K562 (cell line): ENCODE data around the gene PYROXD2. TPM values are rescaled to one million over a fixed set of nuclear protein-coding genes. Genes with fewer than 3 reads are reported as not detected.

Experiments used
- CTCFL ChIP-seq: IDR thresholded peaks from 2 replicates; pipeline ENCODE4 v1.6.1; 2011; ENCODE audit warnings: borderline replicate concordance, low read depth, mild to moderate bottlenecking, moderate library complexity, low read length; ENCODE audit not compliant: insufficient read depth, poor library complexity, severe bottlenecking
- DIDO1 ChIP-seq: fragments of 450-650 bp; IDR thresholded peaks from 2 replicates; pipeline ENCODE4 v1.6.1; 2016; ENCODE audit warnings: low read depth, missing biosample characterization, missing genetic modification characterization
- HMBOX1 ChIP-seq: sonication (generic); IDR thresholded peaks from 2 replicates; pipeline ENCODE4 v1.6.1; 2016
- KLF16 ChIP-seq: IDR thresholded peaks from 2 replicates; pipeline ENCODE4 v1.6.1; 2016; ENCODE audit warnings: antibody characterized with exemption
- L3MBTL2 ChIP-seq: fragments of 450-650 bp; IDR thresholded peaks from 2 replicates; pipeline ENCODE4 v1.6.1; 2016; ENCODE audit warnings: mild to moderate bottlenecking, moderate library complexity
- MAFF ChIP-seq: IDR thresholded peaks from 2 replicates; pipeline ENCODE4 v1.6.1; 2012; ENCODE audit warnings: low read length, improper control_type of control experiment
- MAFK ChIP-seq: IDR thresholded peaks from 2 replicates; pipeline ENCODE4 v1.6.1; 2011; ENCODE audit warnings: low read length, improper control_type of control experiment
- MTF1 ChIP-seq: fragments of 250-450 bp; sonication (Bioruptor Pico); IDR thresholded peaks from 2 replicates; pipeline ENCODE4 v1.9.0; 2021; ENCODE audit warnings: moderate library complexity, mild to moderate bottlenecking, inconsistent platforms, borderline replicate concordance
- POLR2AphosphoS2 ChIP-seq: IDR thresholded peaks from 2 replicates; pipeline ENCODE4 v1.6.1; 2012; ENCODE audit warnings: low read length, improper control_type of control experiment
- RBM14 ChIP-seq: fragments of 200-400 bp; formaldehyde crosslinking; IDR thresholded peaks from 2 replicates; pipeline ENCODE4 v1.6.1; 2018; ENCODE audit warnings: low read depth, mild to moderate bottlenecking, low read length, moderate library complexity, borderline replicate concordance; ENCODE audit not compliant: insufficient read depth
- SMAD1 ChIP-seq: fragments of 150-350 bp; IDR thresholded peaks from 2 replicates; pipeline ENCODE4 v1.6.1; 2014; ENCODE audit warnings: low read length, low read depth; ENCODE audit not compliant: partially characterized antibody
- TAF15 ChIP-seq: fragments of 200-400 bp; formaldehyde crosslinking; IDR thresholded peaks from 2 replicates; pipeline ENCODE4 v1.6.1; 2017; ENCODE audit warnings: mild to moderate bottlenecking, low read depth, low read length, moderate library complexity
- TEAD4 ChIP-seq, 2 experiments: sonication (generic) in 1 of 2; formaldehyde crosslinking in 1 of 2; IDR thresholded peaks; 2 replicates each; pipeline versions ENCODE4 v1.6.1 to v1.8.0; 2012 to 2022; ENCODE audit warnings: borderline replicate concordance in 1 of 2, inconsistent platforms in 1 of 2, low read length in 1 of 2, mild to moderate bottlenecking in 1 of 2, missing genetic modification reagents in 1 of 2
- THRA ChIP-seq: fragments of 450-650 bp; IDR thresholded peaks from 2 replicates; pipeline ENCODE4 v1.6.1; 2017; ENCODE audit warnings: mild to moderate bottlenecking, moderate library complexity
- USF1 ChIP-seq: sonication (generic); formaldehyde crosslinking; IDR thresholded peaks from 2 replicates; pipeline ENCODE4 v1.9.0; 2022; ENCODE audit warnings: mild to moderate bottlenecking, missing genetic modification reagents
- YY1 ChIP-seq, 3 experiments: IDR thresholded peaks; 2 replicates each; pipeline ENCODE4 v1.6.1; 2011; ENCODE audit warnings: low read length in 2 of 3, mild to moderate bottlenecking in 2 of 3, moderate library complexity in 2 of 3, borderline replicate concordance in 1 of 3, control low read depth in 1 of 3, low read depth in 1 of 3; ENCODE audit not compliant: insufficient read depth in 3 of 3, insufficient replicate concordance in 2 of 3, control insufficient read depth in 1 of 3, insufficient read length in 1 of 3; ENCODE audit errors: extremely low read depth in 1 of 3
- ZNF140 ChIP-seq: fragments of 250-450 bp; sonication (Bioruptor Pico); IDR thresholded peaks from 2 replicates; pipeline ENCODE4 v1.8.0; 2021; ENCODE audit warnings: moderate library complexity, mild to moderate bottlenecking, inconsistent platforms
- ZNF395 ChIP-seq: fragments of 200-800 bp; sonication (Bioruptor generic); IDR thresholded peaks from 2 replicates; pipeline ENCODE4 v1.6.1; 2017; ENCODE audit warnings: missing genetic modification characterization, missing compliant biosample characterization
- polyA plus RNA-seq, 8 experiments: library from polyadenylated mRNA; depleted of rRNA in 4 of 8; stranded (reverse) in 5 of 8; unstranded in 3 of 8; fragments of >200 nt; fragmentation: Nextera tagmentation in 2 of 8; fragmentation: Illumina TruSeq in 1 of 8; extraction: Ambion mirVana in 2 of 8; extraction: Trizol in 1 of 8; gene quantifications; 2 replicates each; pipeline versions ENCODE4 v1.2.1 to v1.2.3, GENCODE V29; 2011 to 2014; ENCODE audit warnings: inconsistent platforms in 1 of 8, missing spikeins in 1 of 8
- total RNA-seq, 7 experiments: library from RNA; depleted of rRNA in 6 of 7; stranded (reverse); fragments of >200 nt in 6 of 7; fragmentation: Illumina TruSeq in 2 of 7; extraction: Trizol in 2 of 7; gene quantifications; 2 replicates each; pipeline versions ENCODE4 v1.2.1 to v1.2.3, GENCODE V29; 2011 to 2021; ENCODE audit warnings: low replicate concordance in 1 of 7

The PYROXD2 gene
- total and polyA plus RNA-seq, 9 of the 15 experiments (the other 6 are each of a cell fraction or from before 2014, with no cell fraction given), result 0.14 to 1.4 (median 0.58) TPM

GRCh38 chr10:98380493-98381339 lies 34.3 kb downstream of the PYROXD2 start (continued):
- TF ChIP-seq ZNF395 (CRISPR knock-in tag), result no peak
- no peak for TF ChIP-seq TAF15
- no peak for TF ChIP-seq CTCFL
- peak; percentile 98 for TF ChIP-seq MAFK
- no peak for TF ChIP-seq HMBOX1
- no peak for TF ChIP-seq L3MBTL2
- TF ChIP-seq USF1 (CRISPR knock-in tag), result no peak
- no peak for TF ChIP-seq RBM14
- no peak for TF ChIP-seq SMAD1
- peak; percentile 63; the same call in 1 of the 2 replicates for TF ChIP-seq TEAD4 (IDR thresholded peaks at IDR 0.05; ENCODE audit: low read length)
- TF ChIP-seq TEAD4 (CRISPR knock-in tag; IDR thresholded peaks at IDR 0.05; ENCODE audit: borderline replicate concordance), result no peak
- no peak for TF ChIP-seq DIDO1 (tag)
- TF ChIP-seq THRA, result no peak
- TF ChIP-seq MTF1, result no peak
- no peak for TF ChIP-seq POLR2AphosphoS2
- no peak for TF ChIP-seq ZNF140 (CRISPR knock-in tag)
- peak; percentile 98 for TF ChIP-seq MAFF
- 0 out of 2 replicates have a peak, but pooled peaks have one; percentile 8 for TF ChIP-seq KLF16
- TF ChIP-seq YY1 (IDR thresholded peaks at IDR 0.05; ENCODE audit: borderline replicate concordance in 1 of 3, control insufficient read depth in 1 of 3, extremely low read depth in 1 of 3, insufficient read depth in 3 of 3, insufficient read length in 1 of 3, insufficient replicate concordance in 2 of 3, low read depth in 1 of 3, low read length in 2 of 3), result no peak
